IMR-90 (cell line): ENCODE data around the gene RAC3. TPM values are rescaled to one million over a fixed set of nuclear protein-coding genes. Genes with fewer than 3 reads are reported as not detected.

Source experiments
- MAZ ChIP-seq: IDR thresholded peaks from 2 replicates; pipeline ENCODE4 v1.6.1; 2012; ENCODE audit warnings: low read depth, mild to moderate bottlenecking, low read length, improper control_type of control experiment, moderate library complexity, borderline replicate concordance
- polyA plus RNA-seq, 3 experiments: library from polyadenylated mRNA; depleted of rRNA; stranded (reverse); fragments of >200 nt; gene quantifications; 2 replicates each; pipeline ENCODE4 v1.2.3, GENCODE V29; 2012; ENCODE audit warnings: low replicate concordance in 1 of 3
- total RNA-seq: library from RNA; depleted of rRNA; stranded (reverse); fragments of >200 nt; gene quantifications from 2 replicates; pipeline ENCODE4 v1.2.3, GENCODE V29; 2012
- TF ChIP-seq, protein P1 (sequence below): fragments of 150-350 bp; IDR thresholded peaks from 2 replicates; pipeline ENCODE4 v1.6.1; 2016; ENCODE audit warnings: low read depth, mild to moderate bottlenecking, low read length, moderate library complexity, borderline replicate concordance

RAC3 gene
- total and polyA plus RNA-seq, 2 of the 4 experiments (the other 2 are of a cell fraction), result 5.7 to 23.4 TPM

DNA sequence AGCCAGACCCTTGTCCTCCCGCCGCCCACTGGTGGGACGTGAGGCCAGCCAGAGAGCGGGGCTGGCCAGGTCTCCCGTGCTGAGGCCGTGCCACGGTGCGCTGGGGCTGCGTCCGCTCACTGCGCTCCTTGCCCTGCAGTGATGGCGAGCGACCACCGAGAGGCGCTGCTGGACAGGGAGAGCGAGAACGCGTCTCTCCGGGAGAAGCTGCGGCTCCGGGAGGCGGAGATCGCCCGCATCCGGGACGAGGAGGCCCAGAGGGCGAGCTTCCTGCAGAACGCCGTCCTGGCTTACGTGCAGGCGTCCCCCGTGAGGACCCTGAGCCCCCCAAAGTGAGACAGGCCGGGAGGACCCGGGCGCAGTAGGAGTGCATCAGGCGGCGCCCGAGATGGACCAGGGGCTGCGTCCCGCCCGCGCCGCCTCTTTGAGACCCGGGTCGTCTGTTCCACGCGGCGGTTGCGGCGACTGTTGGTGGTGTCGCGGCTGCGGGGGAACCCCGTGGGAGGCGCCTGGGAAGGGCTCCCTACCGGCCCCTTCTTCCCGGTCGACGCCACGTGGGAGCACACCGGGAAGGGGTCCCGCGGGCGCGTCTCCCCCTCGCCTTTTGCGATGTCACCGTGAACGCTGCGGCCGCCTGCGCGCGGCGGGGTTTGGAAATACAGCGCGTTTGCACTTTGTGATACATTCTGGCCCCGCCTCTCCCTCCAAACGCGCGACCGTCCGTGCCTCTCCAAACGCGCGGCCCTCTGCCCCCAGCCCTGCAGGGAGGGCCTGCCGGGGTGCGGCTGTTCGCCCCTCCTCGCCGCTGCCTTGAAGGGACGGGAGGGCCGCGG is 792 bp upstream of the RAC3 start (continued):
- TF ChIP-seq, protein P1, sequence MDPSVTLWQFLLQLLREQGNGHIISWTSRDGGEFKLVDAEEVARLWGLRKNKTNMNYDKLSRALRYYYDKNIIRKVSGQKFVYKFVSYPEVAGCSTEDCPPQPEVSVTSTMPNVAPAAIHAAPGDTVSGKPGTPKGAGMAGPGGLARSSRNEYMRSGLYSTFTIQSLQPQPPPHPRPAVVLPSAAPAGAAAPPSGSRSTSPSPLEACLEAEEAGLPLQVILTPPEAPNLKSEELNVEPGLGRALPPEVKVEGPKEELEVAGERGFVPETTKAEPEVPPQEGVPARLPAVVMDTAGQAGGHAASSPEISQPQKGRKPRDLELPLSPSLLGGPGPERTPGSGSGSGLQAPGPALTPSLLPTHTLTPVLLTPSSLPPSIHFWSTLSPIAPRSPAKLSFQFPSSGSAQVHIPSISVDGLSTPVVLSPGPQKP, result no peak
- no peak; the same call in 1 of the 2 replicates for TF ChIP-seq MAZ
